Nephron (organoid): ENCODE data around the gene MACC1.
A peak's percentile ranks its signal among the peaks of the same experiment; 100 is the strongest.
"Not testable (repeated sequence)": the region's sequence is repeated elsewhere in the genome, so short reads cannot be mapped to it uniquely, and the experiment has no call there.

Experiments used
- H3K27ac Mint-ChIP-seq, 3 experiments: 2 replicates each; pipeline ENCODE4 v1.8.0; 2020; ENCODE audit warnings: mixed read lengths in 3 of 3, mild to moderate bottlenecking in 2 of 3, moderate library complexity in 1 of 3
- H3K27me3 Mint-ChIP-seq: 2 replicates; pipeline ENCODE4 v1.8.0; 2021; ENCODE audit warnings: low read depth, mild to moderate bottlenecking, moderate library complexity, mixed read lengths
- H3K36me3 Mint-ChIP-seq: 2 replicates; pipeline ENCODE4 v1.8.0; 2020; ENCODE audit warnings: low read depth, mixed read lengths
- H3K4me1 Mint-ChIP-seq: 2 replicates; pipeline ENCODE4 v1.8.0; 2020; ENCODE audit warnings: mixed read lengths
- H3K4me3 Mint-ChIP-seq, 3 experiments: 2 replicates each; pipeline ENCODE4 v1.8.0; 2020; ENCODE audit warnings: mild to moderate bottlenecking in 3 of 3, mixed read lengths in 3 of 3, moderate library complexity in 2 of 3
- H3K9me3 Mint-ChIP-seq: 2 replicates; pipeline ENCODE4 v1.8.0; 2020; ENCODE audit warnings: mixed read lengths
- TF ChIP-seq, protein P1 (sequence below), 3 experiments: fragments of 200-600 bp; sonication (generic); IDR thresholded peaks; one replicate each; pipeline ENCODE4 v1.5.0; 2021; ENCODE audit warnings: antibody characterized with exemption in 3 of 3; ENCODE audit not compliant: unreplicated experiment in 3 of 3

The MACC1 gene

GRCh38 chr7:20128001-20128400 lies 89.2 kb downstream of the MACC1 start:
- TF ChIP-seq, protein P1, sequence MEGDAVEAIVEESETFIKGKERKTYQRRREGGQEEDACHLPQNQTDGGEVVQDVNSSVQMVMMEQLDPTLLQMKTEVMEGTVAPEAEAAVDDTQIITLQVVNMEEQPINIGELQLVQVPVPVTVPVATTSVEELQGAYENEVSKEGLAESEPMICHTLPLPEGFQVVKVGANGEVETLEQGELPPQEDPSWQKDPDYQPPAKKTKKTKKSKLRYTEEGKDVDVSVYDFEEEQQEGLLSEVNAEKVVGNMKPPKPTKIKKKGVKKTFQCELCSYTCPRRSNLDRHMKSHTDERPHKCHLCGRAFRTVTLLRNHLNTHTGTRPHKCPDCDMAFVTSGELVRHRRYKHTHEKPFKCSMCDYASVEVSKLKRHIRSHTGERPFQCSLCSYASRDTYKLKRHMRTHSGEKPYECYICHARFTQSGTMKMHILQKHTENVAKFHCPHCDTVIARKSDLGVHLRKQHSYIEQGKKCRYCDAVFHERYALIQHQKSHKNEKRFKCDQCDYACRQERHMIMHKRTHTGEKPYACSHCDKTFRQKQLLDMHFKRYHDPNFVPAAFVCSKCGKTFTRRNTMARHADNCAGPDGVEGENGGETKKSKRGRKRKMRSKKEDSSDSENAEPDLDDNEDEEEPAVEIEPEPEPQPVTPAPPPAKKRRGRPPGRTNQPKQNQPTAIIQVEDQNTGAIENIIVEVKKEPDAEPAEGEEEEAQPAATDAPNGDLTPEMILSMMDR (IDR thresholded peaks at IDR 0.05; ENCODE audit: unreplicated experiment in 3 of 3): no peak
- H3K27ac Mint-ChIP-seq: peak overlapping the region in 2 of 3 experiments; percentile 73 to 91
- H3K4me3 Mint-ChIP-seq: no peak overlapping the region
- peaks cover 11% of the 10 kb centered on the region for H3K4me1 Mint-ChIP-seq
- H3K27me3 Mint-ChIP-seq: no peaks in the 10 kb centered on the region
- H3K9me3 Mint-ChIP-seq: no peaks in the 10 kb centered on the region
- no peaks in the 10 kb centered on the region for H3K36me3 Mint-ChIP-seq

GRCh38 chr7:20126060-20126459 lies 91.1 kb downstream of the MACC1 start:
- not testable (repeated sequence) for H3K9me3 Mint-ChIP-seq, H3K4me3 Mint-ChIP-seq, H3K27ac Mint-ChIP-seq, H3K36me3 Mint-ChIP-seq, H3K27me3 Mint-ChIP-seq
- H3K4me1 Mint-ChIP-seq: peaks cover 11% of the 10 kb centered on the region

DNA sequence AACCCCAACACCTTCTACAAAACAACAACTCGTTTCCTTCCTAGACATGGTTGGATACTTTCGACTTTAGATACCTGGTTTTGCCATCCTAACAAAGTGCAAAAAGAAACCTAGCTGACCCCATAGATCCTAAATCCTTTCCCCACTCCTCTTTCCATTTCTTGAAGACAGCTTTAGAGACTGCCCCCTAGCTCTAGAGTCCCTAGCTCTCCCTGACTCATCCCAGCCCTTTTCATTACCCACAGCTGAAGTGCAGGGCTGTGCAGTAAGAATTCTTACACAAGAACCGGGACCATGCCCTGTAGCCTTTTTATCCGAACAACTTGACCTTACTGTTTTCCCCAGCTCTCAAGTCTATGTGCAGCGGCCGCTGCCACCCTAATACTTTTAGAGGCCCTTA lies 93.1 kb downstream of the MACC1 start:
- not testable (repeated sequence) for H3K27ac Mint-ChIP-seq, H3K36me3 Mint-ChIP-seq, H3K9me3 Mint-ChIP-seq, H3K27me3 Mint-ChIP-seq, H3K4me3 Mint-ChIP-seq, H3K4me1 Mint-ChIP-seq

- not testable (repeated sequence) for H3K27me3 Mint-ChIP-seq, H3K9me3 Mint-ChIP-seq, H3K4me1 Mint-ChIP-seq, H3K4me3 Mint-ChIP-seq, H3K36me3 Mint-ChIP-seq, H3K27ac Mint-ChIP-seq
These were observed 94.4 kb downstream of the MACC1 start for GRCh38 chr7:20122653-20123316.

- Mint-ChIP-seq H3K9me3 (no peaks in the 10 kb centered on the region), H3K4me3 (no peak overlapping the region), H3K36me3 (no peaks in the 10 kb centered on the region), H3K4me1 (peaks cover 2% of the 10 kb centered on the region), H3K27me3 (peaks cover 3% of the 10 kb centered on the region), H3K27ac (no peak overlapping the region)
- TF ChIP-seq, protein P1 (IDR thresholded peaks at IDR 0.05; ENCODE audit: unreplicated experiment in 3 of 3): no peak
These were observed 95.1 kb downstream of the MACC1 start for GRCh38 chr7:20122073-20122472.

- Mint-ChIP-seq H3K27ac (no peak overlapping the region), H3K9me3 (no peaks in the 10 kb centered on the region), H3K4me1 (peaks cover 5% of the 10 kb centered on the region), H3K4me3 (no peak overlapping the region), H3K27me3 (peaks cover 3% of the 10 kb centered on the region), H3K36me3 (no peaks in the 10 kb centered on the region)
- TF ChIP-seq, protein P1 (IDR thresholded peaks at IDR 0.05; ENCODE audit: unreplicated experiment in 3 of 3): no peak
These were observed 95.8 kb downstream of the MACC1 start for GRCh38 chr7:20121404-20121803.

DNA sequence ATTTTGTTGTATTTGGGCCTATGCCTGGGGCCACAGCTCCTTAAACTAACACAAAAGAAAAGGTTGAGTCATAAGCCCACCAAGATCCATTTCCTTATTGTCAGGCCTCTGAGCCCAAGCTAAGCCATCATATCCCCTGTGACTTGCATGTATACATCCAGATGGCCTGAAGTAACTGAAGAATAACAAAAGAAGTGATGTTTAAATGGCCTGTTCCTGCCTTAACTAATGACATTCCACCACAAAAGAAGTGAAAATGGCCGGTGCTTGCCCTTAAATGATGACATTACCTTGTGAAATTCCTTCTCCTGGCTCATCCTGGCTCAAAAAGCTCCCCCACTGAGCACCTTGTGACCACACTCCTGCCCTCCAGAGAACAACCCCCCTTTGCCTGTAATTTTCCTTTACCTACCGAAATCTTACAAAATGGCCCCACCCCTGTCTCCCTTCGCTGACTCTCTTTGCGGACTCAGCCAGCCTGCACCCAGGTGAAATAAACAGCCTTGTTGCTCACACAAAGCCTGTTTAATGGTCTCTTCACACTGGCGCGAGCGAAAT lies 96.5 kb downstream of the MACC1 start:
- H3K27ac Mint-ChIP-seq, H3K36me3 Mint-ChIP-seq, H3K4me1 Mint-ChIP-seq, H3K27me3 Mint-ChIP-seq, H3K4me3 Mint-ChIP-seq, H3K9me3 Mint-ChIP-seq: not testable (repeated sequence)

DNA sequence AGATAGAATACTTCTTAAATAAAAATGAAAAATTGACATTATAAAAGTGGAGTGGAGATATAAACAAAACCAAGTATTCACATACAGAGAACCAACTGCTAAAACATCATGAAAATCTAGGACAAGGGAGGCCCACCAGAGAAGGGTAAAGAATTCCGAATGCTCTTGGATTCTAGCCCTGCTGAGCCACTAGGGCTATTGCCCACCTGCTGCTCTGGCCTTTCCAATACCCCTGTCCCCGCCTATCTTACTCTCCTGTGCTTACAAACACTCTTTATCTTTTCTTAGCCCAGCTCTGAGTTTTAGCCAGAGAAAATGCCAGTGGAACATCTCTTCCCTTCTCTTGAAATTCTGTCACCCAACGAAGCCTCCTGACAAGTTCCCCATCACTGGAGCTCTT lies 100.3 kb downstream of the MACC1 start:
- H3K4me3 Mint-ChIP-seq: no peak overlapping the region

More for the DNA sequence above, 100.3 kb downstream of the MACC1 start:
- Mint-ChIP-seq H3K4me1 (peaks cover 5% of the 10 kb centered on the region), H3K36me3 (no peaks in the 10 kb centered on the region), H3K27ac (no peak overlapping the region), H3K9me3 (no peaks in the 10 kb centered on the region), H3K27me3 (peaks cover 3% of the 10 kb centered on the region)
- TF ChIP-seq, protein P1 (IDR thresholded peaks at IDR 0.05; ENCODE audit: unreplicated experiment in 3 of 3): no peak
